ENCODE data around the gene CALHM4.

Gene CALHM4

DNA sequence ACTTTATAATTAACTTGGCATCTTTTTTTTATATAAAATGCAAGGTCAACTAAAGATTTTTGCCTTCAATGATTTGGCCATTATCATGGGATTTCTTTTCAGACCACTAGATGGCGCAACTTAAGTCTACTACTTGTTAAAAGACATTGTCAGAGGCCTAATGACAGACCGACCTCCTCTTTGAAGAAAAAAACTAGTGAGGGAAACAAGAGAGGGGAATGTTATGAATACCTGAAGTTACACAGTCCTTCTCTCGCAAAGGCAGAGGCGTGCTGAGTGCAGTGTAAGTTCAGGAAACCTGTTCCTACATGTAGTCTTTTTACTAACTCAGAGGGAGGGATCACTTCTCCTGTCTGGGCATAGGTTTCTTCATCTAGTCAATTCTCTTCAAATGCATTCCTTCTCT, 17.3 kb upstream of the CALHM4 start:
- no peak for DNase-seq (ENCODE audit: low read depth)

DNA sequence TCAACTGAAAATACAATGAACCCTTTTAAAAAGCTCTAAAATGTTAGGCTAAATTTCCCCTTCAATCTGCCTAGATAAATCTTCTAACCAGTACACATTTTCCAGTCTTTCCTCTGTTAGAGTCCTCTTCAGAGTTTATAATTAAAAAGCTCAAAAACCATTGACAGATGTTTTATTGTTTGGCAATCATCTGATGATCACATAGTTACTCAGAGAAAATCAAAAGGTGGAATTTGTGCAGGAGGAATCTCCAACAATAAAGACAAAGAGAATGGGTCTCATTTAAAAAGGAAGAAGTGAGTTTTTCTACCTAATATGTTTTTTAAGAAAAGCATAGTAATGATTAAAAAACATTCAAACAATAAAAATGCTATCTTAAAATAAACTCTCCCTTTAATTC, 11.1 kb upstream of the CALHM4 start:
- DNase-seq (ENCODE audit: low read depth), result no peak

DNA sequence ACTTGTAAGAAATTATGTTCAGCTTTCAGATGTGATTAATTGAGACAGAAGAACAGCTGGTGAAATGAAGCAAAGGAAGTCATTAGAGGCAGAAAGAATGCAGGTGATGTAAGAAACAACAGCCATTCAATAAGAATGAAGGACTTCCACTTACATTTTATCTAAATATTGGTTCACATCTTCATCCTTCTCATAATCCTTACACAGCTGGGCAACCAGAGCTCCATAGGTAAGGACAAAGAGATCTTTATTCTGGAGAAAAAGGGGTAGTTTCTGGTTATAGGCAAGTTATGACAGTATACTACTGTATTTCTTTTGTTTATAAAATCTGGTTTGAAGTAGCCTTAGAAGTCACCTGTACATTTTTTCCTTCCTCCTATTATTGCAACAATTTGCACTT, 10.4 kb upstream of the CALHM4 start:
- no peak for DNase-seq (ENCODE audit: low read depth)

DNA sequence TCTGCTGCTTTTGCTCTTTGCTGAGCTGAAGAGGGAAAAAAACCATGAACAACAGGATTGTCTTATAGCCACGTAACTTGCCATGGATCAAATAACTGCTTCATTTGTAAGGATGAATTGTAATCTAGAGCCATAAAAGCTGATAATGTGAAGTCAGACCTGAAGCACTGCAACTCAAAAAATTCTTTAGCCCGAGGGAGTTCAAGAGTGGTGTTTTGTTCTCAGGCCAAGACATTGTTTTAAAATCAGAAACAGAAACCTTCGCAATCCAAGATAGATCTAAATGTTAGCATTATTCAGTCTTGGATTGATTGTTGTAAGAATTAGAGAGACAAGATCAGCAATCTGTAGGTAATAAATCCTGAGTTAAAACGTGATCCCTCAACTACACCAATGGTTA, 7.9 kb upstream of the CALHM4 start, which contains the start of gene TRAPPC3L:
TRAPPC3L (minus strand) TSS at position 34 of the 400 bp plus-strand sequence. CDS start 170 bp downstream, outside the sequence.
- no peak for DNase-seq (ENCODE audit: low read depth)

DNA sequence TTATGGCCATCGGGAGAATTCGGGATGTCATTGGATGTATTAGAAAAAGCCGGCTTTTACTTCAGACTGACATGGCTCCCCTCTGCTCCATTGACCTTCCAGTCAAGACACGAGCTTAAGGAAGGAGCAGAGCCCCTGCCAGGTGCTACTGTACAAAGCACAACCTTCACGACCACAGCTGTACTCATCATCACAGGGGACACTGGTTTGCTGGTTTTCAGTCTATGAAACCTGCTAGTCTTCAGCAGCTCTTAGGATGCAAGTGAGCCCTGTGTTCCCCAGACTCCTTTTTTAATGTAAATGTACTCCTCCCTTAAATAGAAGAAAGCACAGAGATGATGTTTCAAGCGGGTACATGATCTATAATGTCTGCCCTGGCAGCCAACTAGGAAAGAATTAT, 6.2 kb upstream of the CALHM4 start:
- DNase-seq (ENCODE audit: low read depth), result no peak

DNA sequence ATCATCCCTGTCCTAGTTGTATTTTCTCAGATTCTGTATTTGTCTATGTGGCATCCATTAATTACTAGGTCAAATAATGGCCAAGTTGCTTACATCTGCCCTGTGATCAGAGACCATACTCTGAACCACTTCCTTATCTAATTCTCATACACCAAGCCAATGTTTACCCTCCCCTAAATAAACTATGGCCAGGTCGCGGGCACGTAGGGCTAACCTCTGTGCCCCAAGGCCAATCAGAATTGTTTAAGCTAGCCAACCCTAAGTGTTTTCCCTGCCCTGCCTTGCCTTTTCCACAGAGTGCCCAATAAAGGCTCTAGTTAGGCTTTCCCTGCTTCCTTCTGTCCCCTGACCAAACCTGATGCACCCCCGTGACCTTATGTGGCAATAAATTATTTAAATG, 2.8 kb upstream of the CALHM4 start:
- DNase-seq (ENCODE audit: low read depth), result no peak

DNA sequence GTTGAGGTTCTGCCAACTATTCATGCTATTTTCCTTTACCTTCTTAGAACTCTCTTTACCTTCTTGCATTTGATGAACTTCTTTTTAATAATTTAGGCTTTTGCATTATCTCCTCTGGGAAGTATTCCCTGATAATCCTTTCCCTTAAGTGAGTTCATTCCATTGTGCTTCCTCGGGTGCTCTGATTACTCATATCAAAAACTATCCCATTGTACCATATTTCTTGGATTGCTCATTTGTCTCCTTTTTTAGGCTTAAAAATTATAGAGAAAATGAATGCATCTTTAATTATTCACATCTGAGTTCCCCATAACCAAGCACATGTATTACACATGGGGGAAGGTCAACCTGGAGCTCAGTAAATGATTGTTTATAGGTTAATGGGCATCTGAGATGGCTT, 2.5 kb downstream of the CALHM4 start:
- no peak for DNase-seq (ENCODE audit: low read depth)

DNA sequence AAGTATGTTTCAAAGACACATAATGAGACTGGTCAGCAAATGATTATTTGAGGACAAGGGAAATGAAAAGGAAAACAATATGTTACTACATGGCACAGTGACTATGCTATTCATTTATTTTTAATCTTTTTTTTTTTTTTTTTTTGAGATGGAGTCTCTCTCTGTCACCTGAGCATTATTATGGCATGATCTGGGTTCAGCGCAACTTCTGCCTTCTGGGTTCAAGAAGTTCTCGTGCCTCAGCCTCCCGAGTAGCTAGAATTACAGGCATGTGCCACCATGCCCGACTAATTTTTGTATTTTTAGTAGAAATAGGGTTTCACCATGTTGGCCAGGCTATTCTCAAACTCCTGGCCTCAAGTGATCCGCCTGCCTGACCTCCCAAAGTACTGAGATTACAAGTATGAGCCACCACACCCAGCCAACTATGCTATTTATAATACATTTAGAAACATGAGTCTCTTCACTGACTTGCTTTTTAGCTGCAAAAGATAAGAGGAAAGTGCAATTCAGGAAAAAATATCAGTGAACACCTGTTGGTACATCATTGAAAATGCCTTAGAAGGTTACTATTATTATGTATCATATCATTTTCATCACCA, 3.4 kb downstream of the CALHM4 start:
- no peak for DNase-seq (ENCODE audit: low read depth)

DNA sequence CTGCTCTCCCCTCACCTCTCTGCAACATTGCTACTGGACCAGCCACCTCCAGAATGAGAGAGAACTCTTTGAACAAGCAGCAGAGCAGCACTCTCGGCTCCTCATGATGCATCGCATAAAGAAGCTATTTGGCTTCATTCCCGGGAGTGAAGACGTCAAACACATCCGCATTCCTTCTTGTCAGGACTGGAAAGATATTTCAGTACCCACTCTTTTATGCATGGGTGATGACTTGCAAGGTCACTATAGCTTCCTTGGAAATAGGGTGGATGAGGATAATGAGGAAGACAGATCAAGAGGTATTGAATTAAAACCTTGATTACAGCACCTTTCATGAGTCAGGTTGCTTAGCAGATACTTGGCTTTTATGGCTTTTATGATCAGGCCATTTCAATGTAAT, 4.3 kb downstream of the CALHM4 start:
- no peak for DNase-seq (ENCODE audit: low read depth)

DNA sequence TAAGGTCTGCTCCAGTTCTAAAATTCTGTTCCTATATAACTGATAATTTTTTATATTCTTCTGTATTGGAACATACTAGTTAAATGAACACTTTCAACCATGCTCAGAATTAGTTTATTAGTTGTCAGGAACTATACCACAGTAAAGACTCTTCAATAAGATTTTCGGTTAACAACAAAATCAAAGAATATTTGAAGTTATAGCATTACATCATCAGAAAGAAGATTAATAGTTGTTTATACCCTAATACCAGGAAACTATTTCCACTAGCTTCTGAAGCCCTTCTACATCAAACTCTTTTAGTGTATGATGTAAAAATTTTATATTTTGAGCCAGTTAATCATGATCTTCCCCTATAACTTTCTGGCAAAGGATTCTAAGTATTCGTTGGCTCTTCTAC, 6.6 kb downstream of the CALHM4 start:
- no peak for DNase-seq (ENCODE audit: low read depth)

DNA sequence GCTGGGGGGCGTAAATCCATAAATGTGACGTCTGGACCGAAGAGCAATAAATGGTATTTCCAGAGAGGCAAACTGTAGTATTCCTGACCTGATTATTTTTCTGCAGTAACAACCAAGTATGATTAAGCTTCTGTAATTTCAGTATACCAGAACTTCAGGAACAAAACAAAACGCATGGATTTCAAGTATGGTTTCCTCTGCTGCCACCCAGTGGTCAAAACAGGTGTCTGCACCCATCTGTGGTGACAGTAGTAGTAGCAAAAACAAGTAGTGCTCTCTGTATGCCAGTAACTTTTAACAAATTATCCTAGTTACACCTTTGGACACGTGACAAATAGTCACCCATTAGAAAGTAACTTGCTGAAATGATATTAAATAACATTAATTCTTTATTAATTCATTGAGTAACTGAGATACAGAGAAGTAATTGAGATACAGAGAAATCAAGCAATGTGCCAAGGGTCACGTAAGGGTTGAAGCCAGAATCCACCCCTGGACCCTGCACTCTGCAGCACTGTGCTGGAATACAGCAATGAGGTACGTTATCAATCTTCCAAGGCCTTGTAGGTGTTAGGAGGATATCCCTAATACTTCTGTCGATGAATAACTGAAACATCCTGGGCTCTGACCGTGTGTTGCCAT, 7.9 kb downstream of the CALHM4 start:
- DNase-seq (ENCODE audit: low read depth), result peak; percentile 39

DNA sequence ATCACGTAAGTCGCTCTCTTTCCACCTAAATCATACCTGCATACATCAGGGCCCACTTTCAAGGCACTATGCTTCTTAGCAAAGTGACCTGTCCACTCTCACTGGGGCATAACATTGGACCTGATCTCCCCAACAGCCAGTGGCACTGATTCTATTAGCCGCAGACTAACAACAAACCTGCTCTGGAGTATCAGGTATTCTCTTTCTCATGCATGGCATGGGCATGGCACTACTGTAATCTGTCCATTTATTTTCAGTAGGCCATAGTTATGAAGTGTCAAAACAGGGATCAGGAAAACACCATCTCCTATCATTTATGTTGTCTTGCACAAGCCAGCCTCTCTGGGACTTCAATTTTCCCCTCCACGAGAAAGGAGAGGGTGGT, 8.5 kb downstream of the CALHM4 start:
- DNase-seq (ENCODE audit: low read depth), result no peak

DNA sequence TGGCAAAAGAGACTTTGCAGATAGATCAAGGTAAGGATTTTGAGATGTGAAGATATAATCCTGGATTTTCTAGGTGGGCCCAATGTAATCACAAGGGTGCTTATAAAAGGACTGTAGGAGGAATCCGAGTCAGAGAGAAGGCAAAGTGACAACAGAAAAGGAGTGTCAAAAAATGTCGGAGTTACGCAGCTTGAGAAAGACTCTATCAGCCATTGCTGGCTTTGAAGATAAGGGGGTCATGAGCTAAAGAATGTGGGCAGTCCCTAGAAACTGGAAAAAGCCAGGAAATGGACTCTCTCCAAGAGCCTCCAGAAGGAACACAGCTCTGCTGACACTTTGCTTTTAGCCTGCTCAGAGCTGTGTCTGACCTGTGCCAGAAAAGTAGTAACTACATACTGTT, 9.1 kb downstream of the CALHM4 start:
- no peak for DNase-seq (ENCODE audit: low read depth)

DNA sequence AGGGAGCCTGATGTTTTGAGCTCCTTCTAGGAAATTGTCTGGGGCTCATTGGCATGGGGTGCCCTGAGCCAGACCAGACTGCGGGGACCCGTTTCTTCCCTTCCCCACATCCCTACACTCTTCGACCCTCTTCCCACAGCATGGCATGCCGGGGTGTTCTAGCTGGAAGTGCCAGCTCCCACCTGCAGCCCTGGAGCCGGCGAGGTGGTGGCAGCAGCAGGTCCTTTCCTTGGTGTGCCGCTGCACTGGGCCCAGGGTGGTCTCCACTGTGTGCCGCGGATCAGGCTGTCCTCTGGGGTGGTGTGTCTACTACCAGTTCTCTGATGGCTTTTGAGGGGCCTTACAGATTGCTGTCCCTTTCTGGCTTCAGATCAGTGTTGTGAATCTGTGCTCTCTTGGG, 10.3 kb downstream of the CALHM4 start:
- DNase-seq (ENCODE audit: low read depth), result no peak

DNA sequence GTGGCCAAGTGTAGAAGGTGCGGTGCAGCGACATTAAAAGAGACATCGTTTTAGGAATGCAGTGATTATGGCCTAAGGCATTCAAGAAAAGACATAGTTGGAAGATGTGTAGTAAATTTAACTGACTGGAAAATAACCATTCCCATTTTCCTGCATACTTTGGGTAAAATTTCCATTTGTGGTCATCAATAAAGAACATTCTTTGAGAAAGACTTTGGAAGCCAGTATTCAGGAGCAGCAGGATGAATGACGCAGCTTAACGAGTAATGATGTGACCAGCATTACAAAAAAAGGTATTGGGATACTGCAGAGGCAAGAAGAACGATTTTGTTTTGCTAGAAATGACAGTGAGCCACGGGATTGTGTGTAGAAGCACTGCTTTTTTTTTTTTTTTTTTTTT, 10.8 kb downstream of the CALHM4 start:
- DNase-seq (ENCODE audit: low read depth), result no peak

DNA sequence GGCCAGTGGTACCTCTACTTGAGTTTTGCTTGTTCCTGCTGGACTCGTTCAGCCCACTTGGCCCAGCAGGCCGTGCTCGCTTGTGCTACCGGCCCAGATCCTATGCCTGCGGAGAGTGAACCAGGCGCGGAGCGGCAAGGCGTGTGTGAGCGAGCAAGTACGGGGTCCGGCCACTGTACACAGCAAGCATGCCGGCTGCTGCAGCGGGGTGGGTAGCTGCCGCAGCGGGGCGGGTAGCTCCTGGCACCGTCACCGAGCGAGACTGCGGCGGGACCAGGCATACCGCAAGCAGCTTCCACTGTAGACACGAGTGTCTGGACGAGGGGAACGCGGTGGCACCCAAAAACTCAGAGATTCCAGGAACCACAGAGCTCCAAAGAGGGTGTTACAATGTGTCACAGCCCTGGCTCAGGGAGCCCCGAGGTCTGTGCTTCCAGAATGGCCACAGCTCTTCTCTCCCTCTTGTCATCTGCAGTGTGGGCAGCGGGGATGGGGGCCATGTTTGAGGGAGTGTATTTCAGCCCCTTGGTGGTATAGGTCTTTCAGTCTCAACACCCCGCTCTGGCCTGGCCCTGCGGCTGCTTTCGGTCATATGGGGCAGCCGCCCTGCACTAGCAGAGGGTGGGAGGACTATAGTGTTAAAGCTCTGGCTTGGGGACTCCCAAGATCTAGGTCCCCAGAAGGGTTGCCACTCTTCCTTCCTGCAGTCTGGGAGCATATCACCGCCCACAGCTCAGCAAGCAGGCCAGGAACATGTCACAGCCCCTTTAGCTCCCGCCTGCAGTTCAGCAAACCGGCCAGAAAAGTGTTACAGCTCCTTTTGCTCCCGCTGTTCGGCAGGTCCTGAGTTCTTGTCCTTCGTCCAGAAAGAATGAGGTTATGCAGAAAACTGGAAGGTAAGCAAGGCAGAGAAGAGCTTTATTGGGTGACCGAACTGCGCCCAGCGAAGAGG, 11.6 kb downstream of the CALHM4 start:
- DNase-seq (ENCODE audit: low read depth), result no peak

DNA sequence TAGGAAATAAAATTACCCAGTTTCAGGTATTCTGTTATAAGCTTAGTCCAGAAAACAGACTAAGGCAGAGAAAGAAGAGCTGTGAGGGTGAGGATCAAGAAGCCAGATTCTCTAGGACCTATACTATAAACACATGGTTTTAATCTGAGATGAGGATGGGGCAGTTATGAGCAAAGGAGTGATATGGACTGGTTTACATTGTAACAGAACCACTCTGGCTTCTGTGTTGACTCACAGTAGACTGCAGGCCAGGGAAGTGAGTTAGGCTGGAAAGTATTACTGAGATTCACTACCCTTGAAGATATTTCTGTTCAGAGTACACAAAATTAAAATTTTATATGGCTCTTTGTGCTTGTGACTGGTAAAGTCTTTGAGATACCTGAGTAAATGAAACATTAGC, 14.6 kb downstream of the CALHM4 start:
- no peak for DNase-seq (ENCODE audit: low read depth)

DNA sequence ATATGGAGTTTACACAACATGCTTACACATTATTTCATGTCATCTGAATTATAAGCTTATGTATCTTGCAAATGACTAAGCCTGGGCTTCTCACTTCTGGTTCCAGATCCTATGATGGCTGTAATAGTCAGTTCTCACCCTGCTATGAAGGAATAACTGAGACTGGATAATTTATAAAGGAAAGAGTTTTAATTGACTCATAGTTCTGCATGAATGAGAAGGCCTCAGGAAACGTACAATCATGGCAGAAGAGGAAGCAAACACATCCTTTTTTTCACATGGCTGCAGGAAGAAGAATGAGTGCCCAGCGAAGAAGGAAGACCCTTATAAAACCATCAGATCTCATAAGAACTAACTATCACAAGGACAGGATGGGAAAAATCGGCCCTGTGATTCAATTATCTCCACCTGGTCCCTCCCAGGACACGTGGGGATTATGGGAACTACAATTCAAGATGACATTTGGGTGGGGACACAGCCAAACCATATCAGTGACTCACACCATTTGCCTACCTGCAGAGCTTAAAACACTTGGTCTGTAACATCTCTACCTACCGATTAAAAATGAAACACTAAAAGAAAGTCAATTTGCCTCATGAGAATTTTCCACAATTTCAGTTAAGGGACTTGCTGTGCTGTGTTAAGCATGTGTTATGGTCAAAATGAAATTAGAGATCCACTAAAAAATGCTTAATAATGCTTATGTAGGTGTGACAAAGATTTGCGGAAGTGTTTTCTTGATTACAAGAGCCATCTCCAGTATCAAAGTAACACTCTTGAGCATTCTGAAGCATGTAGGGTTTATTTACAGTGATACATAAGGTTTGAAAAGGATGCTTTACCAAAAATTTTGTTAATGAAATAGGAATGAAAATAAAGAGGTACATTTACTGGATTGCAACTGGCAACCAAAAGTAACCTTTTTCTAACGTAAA, 15.5 kb downstream of the CALHM4 start:
- no peak for DNase-seq (ENCODE audit: low read depth)

DNA sequence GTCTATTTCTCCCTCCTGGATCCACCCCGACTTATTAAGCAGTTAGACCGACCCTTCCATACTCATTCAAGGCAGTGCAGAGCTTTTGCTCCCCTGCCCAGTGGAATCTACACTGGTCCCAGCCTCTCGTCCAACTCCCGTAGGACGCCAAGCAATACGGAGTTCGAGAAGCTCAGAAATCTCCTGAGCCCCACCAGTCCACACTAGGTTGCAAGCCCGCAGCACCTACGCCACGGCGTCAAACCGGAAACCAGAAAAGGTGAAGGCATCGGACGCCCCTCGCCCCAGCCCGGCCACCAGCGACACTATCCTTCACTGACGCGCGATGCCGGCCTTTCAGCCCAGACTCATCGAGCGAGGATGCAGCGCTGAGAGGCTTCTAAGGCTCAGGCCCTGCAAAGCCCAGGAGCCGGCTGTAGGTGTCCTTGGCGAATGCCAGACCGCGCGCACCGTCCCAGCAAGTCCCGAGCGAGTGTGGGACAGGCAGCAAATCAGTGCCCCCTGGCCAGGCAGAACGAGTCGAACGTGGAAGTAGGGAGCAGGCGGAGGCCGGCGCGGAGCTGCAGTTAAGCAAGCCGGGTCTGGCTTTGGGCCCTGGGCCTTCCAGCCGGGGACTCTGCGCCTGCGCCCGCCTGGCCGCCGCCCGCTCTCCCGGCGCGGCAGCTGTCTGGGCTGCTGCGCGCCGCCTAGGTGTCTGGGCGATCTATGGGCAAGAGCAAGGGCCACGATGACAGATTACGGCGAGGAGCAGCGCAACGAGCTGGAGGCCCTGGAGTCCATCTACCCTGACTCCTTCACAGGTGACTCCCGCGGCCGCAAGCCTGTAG, 17.5 kb downstream of the CALHM4 start, which contains the start of gene RWDD1:
RWDD1 (plus strand) TSS at position 649 of the 827 bp plus-strand sequence; CDS start at position 728, 79 bp downstream.
- peak; percentile 96 for DNase-seq (ENCODE audit: low read depth)

DNA sequence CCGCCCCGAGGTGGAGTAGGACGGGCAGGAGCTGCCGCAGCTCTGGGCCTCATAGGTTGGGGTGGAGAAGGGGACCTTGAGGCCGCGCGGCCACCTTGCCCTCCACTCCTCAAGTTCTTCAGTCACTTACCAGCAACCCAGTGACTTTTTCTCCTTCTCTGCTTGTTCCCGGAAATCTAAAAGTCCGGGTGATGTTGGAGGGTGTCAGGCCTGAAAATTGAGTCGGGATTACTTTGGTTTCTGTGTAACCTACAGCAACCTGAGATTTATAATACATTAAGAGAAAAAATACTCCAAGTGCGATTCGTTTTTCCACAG, 18.1 kb downstream of the CALHM4 start:
- no peak for DNase-seq (ENCODE audit: low read depth)

DNA sequence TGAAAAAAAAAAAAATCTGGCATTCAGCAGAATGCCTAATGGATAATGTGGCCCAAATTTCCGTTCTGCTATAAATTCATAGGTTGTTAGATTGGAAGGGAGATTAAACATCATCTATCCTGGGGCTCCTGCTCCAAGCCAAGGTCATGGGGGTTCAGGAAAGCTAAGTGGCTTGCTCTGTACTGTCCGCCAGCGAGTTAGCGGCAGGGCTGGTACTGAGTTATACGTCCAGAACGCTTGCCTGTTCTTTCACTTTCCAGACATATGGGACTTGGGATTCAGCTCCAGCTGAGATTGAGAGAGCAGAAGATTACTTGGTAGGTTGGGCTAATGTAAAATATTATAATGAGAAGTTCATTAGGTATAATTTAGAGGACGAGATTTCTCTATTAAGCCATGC, 18.6 kb downstream of the CALHM4 start:
- DNase-seq (ENCODE audit: low read depth), result no peak

Data from activated T-cell treated with anti-CD3 and anti-CD28 coated beads for 48 hours (primary cell).